Hepatocyte (in vitro differentiated cells): ENCODE results near the gene JAG2.

Experiments used
- CTCF ChIP-seq: fragments of 200-600 bp; sonication (generic); IDR thresholded peaks from 2 replicates; pipeline ENCODE4 v1.5.1; 2016; ENCODE audit warnings: antibody characterized with exemption, mild to moderate bottlenecking; ENCODE audit not compliant: poor library complexity
- EZH2 ChIP-seq: fragments of 200-600 bp; sonication (generic); IDR thresholded peaks from 2 replicates; pipeline ENCODE4 v1.6.1; 2016; ENCODE audit warnings: antibody characterized with exemption, mild to moderate bottlenecking, borderline replicate concordance
- EZH2phosphoT487 ChIP-seq: fragments of 200-600 bp; sonication (generic); IDR thresholded peaks from one replicate; pipeline ENCODE4 v1.6.1; 2018; ENCODE audit warnings: antibody characterized with exemption, mild to moderate bottlenecking, low read depth, moderate library complexity; ENCODE audit not compliant: unreplicated experiment, severe bottlenecking

DNA sequence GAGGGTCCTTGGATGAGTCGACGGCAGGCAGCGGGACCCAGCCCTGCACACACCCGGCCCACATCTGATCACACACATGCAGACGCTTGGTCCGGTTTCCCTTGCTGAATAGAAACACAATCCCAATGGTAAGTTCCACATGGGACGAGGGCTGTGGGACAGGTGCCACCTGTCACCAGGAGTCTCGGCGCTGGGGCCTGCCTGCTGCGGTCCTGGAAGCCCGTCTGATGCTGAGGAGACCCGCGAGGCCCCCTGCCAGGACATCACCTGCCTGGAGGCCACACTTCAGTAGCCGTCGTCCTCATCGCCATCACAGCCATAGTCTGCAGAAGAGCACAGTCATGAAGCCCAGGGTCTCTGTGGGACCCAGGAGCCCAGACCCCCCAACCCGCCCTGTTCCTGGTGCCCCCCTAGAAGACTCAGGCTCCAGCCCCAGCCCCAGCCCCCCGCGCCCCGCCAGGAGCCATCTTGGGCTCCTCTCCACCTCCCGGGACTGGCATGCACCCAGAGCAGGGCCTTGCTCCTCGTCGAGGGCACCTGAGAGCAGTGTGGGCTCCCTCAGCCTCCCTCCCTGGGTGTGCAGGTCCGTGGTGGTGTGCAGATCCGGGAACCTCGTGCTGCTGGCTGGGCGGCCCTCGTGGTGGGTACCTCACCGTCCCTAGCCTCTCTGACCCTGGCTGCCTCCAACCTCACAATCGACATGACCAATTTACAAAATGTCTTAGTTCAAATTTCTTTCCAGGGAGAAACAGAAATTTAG lies 41.9 kb upstream of the JAG2 start:
- no peak for TF ChIP-seq CTCF
- no peak for TF ChIP-seq EZH2
- TF ChIP-seq EZH2phosphoT487 = no peak
